Measurements from ENCODE around the gene CACNA1F. TPM values are rescaled to one million over a fixed set of nuclear protein-coding genes. Genes with fewer than 3 reads are reported as not detected.

Gene CACNA1F
- total and polyA plus RNA-seq, 9 of the 15 experiments (the other 6 are each of a cell fraction or from before 2014, with no cell fraction given) = under 0.01 to 0.41 (median 0.03) TPM; not detected in 3

DNA sequence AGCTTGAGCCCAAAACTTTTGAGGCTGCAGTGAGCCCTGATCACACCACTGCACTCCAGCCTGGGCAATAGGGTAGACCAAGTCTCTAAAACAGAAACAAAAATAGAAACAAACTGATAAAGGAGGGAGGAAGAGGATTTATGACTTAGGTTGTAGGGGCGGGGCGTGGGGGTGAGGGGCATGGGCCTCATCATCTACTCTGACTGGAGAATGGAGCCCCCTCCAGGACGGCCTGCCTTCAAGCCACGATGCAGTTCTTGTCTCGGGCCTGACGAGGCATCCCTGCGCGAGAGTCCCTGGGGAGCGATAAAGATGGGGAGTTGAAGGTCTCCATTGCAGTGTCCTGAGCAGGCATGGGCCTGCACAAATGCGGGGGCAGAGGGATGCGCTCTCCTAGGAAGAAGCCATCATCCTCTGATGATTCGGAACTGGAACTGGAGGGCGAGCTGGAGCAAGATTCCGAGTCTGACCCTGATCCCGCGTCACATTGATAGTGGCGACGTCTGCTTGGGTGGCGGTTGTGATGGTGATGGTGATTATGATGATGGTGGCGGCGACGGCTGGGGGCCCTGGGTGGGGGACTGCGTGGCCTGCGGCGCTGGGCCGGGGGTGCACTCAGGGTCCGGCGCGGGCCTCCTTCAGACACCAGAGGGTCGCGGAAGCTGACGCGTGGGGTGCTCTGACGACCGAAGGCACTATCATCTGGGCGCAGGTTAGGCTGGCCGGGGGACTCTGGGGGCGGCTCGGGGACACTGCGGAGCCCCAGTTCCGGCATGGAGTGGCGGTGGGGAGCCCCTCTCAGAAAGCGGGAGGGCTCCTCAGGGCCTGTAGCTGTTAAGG is 57.5 kb downstream of the CACNA1F start (continued):
- TF ChIP-seq ZNF609 (CRISPR knock-in tag; IDR thresholded peaks at IDR 0.05; ENCODE audit: borderline replicate concordance) = no peak
- TF ChIP-seq HBP1 (CRISPR knock-in tag; IDR thresholded peaks at IDR 0.05) = 0 out of 2 replicates have a peak, but pooled peaks have one; percentile 8
- TF ChIP-seq FOXA1 (IDR thresholded peaks at IDR 0.05; ENCODE audit: borderline replicate concordance) = no peak
- TF ChIP-seq TSHZ1 (CRISPR knock-in tag; IDR thresholded peaks at IDR 0.05) = no peak
- TF ChIP-seq, protein P1, sequence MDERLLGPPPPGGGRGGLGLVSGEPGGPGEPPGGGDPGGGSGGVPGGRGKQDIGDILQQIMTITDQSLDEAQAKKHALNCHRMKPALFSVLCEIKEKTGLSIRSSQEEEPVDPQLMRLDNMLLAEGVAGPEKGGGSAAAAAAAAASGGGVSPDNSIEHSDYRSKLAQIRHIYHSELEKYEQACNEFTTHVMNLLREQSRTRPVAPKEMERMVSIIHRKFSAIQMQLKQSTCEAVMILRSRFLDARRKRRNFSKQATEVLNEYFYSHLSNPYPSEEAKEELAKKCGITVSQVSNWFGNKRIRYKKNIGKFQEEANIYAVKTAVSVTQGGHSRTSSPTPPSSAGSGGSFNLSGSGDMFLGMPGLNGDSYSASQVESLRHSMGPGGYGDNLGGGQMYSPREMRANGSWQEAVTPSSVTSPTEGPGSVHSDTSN (CRISPR knock-in tag; IDR thresholded peaks at IDR 0.05; ENCODE audit: low read depth) = no peak
- TF ChIP-seq, protein P1 (tag; conservative IDR thresholded peaks at IDR 0.05; ENCODE audit: low read depth) = no peak
- TF ChIP-seq POLR2AphosphoS2 (IDR thresholded peaks at IDR 0.05; ENCODE audit: low read length) = no peak; the same call in 1 of the 2 replicates
- TF ChIP-seq CBFB (CRISPR knock-in tag; IDR thresholded peaks at IDR 0.05) = no peak
- no peak for TF ChIP-seq ZNF224 (CRISPR knock-in tag; IDR thresholded peaks at IDR 0.05)
- peak; percentile 42 for TF ChIP-seq CTCFL (IDR thresholded peaks at IDR 0.05; ENCODE audit: borderline replicate concordance, insufficient read depth, low read depth, low read length, poor library complexity, severe bottlenecking)
